DOHH2 (cell line): ENCODE measurements around the gene POLR3A.

Experiments
- H3F3A ChIP-seq: fragments of 200-600 bp; sonication (generic), shearing (Covaris generic); 2 replicates; pipeline ENCODE4 v1.6.0; 2016; ENCODE audit warnings: antibody characterized with exemption, mild to moderate bottlenecking; ENCODE audit not compliant: control insufficient read depth, insufficient read depth
- H3K27ac ChIP-seq: fragments of 200-600 bp; sonication (generic); 2 replicates; pipeline ENCODE4 v1.5.1; 2014; ENCODE audit warnings: low read depth, mild to moderate bottlenecking, low read length, moderate library complexity
- H3K27me3 ChIP-seq: fragments of 200-600 bp; sonication (generic); 2 replicates; pipeline ENCODE4 v1.6.1; 2014; ENCODE audit warnings: mild to moderate bottlenecking, low read length, mixed read lengths; ENCODE audit not compliant: control insufficient read depth
- H3K36me3 ChIP-seq: fragments of 200-600 bp; sonication (generic); 2 replicates; pipeline ENCODE4 v1.6.1; 2014; ENCODE audit warnings: mild to moderate bottlenecking, low read length, moderate library complexity, mixed read lengths; ENCODE audit not compliant: control insufficient read depth
- H3K4me1 ChIP-seq: fragments of 200-600 bp; sonication (generic); 2 replicates; pipeline ENCODE4 v1.6.1; 2014; ENCODE audit warnings: mild to moderate bottlenecking, low read length, mixed read lengths; ENCODE audit not compliant: control insufficient read depth
- H3K4me2 ChIP-seq: fragments of 200-600 bp; sonication (generic); 2 replicates; pipeline ENCODE4 v1.6.0; 2014; ENCODE audit warnings: mild to moderate bottlenecking, low read length, moderate library complexity
- H3K4me3 ChIP-seq: fragments of 200-600 bp; sonication (generic); 2 replicates; pipeline ENCODE4 v1.5.1; 2014; ENCODE audit warnings: mild to moderate bottlenecking, low read length, mixed read lengths
- H3K79me2 ChIP-seq: fragments of 200-600 bp; sonication (generic); 2 replicates; pipeline ENCODE4 v1.6.1; 2014; ENCODE audit warnings: mild to moderate bottlenecking, low read length, mixed read lengths; ENCODE audit not compliant: control insufficient read depth
- H3K9me2 ChIP-seq: fragments of 200-600 bp; sonication (generic); replicated peaks from 2 replicates; pipeline ENCODE4 v1.6.1; 2014; ENCODE audit warnings: mild to moderate bottlenecking, low read length, mixed read lengths; ENCODE audit not compliant: control insufficient read depth
- H3K9me3 ChIP-seq: fragments of 200-600 bp; sonication (generic); 2 replicates; pipeline ENCODE4 v1.6.1; 2014; ENCODE audit warnings: antibody characterized with exemption, low read length, mixed read lengths; ENCODE audit not compliant: control insufficient read depth, insufficient read depth
- H4K20me1 ChIP-seq: fragments of 200-600 bp; sonication (generic); 2 replicates; pipeline ENCODE4 v1.6.0; 2014; ENCODE audit warnings: low read depth, mild to moderate bottlenecking, antibody characterized with exemption, low read length, moderate library complexity; ENCODE audit not compliant: control insufficient read depth, insufficient read depth
- EZH2phosphoT487 ChIP-seq: fragments of 200-600 bp; sonication (generic); IDR thresholded peaks from 2 replicates; pipeline ENCODE4 v1.6.1; 2017; ENCODE audit warnings: borderline replicate concordance, mild to moderate bottlenecking, antibody characterized with exemption, low read length, moderate library complexity, mixed read lengths
- TF ChIP-seq, protein P1 (sequence below): fragments of 200-600 bp; sonication (generic); IDR thresholded peaks from one replicate; pipeline ENCODE4 v1.5.1; 2014; ENCODE audit warnings: antibody characterized with exemption, mild to moderate bottlenecking, low read depth, low read length; ENCODE audit not compliant: poor library complexity, severe bottlenecking

The POLR3A gene

DNA sequence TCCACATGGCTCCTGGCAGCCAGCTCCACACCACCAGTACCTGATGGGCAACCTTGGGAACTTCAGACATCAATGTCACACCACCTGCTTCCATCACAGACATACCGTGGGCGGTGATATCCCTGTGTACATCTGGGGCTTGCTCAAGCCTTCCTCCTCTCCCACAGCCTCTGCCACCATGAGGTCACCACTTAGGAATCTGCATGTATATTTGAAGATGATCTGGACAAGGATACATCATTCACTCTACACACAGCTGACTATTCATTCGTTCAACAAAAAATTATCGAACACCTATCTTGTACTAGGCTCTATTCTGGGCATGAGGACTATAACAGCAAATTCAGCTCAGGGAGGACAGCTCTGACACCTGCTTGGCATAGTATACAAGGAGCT is 109.6 kb downstream of the POLR3A start:
- no peak for TF ChIP-seq EZH2phosphoT487
- TF ChIP-seq, protein P1, sequence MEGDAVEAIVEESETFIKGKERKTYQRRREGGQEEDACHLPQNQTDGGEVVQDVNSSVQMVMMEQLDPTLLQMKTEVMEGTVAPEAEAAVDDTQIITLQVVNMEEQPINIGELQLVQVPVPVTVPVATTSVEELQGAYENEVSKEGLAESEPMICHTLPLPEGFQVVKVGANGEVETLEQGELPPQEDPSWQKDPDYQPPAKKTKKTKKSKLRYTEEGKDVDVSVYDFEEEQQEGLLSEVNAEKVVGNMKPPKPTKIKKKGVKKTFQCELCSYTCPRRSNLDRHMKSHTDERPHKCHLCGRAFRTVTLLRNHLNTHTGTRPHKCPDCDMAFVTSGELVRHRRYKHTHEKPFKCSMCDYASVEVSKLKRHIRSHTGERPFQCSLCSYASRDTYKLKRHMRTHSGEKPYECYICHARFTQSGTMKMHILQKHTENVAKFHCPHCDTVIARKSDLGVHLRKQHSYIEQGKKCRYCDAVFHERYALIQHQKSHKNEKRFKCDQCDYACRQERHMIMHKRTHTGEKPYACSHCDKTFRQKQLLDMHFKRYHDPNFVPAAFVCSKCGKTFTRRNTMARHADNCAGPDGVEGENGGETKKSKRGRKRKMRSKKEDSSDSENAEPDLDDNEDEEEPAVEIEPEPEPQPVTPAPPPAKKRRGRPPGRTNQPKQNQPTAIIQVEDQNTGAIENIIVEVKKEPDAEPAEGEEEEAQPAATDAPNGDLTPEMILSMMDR = no peak
- H3K4me3 ChIP-seq = no peak overlapping the region
- no peaks in the 10 kb centered on the region for H3F3A ChIP-seq
- H3K27ac ChIP-seq = no peak overlapping the region
- no peaks in the 10 kb centered on the region for H3K9me2 ChIP-seq
- no peaks in the 10 kb centered on the region for H4K20me1 ChIP-seq
- no peak overlapping the region for H3K4me2 ChIP-seq
- H3K4me1 ChIP-seq = no peaks in the 10 kb centered on the region
- no peaks in the 10 kb centered on the region for H3K36me3 ChIP-seq
- H3K9me3 ChIP-seq = no peaks in the 10 kb centered on the region
- no peaks in the 10 kb centered on the region for H3K79me2 ChIP-seq
- H3K27me3 ChIP-seq = no peaks in the 10 kb centered on the region
